ENCODE measurements around the gene IL13RA2.

DNA sequence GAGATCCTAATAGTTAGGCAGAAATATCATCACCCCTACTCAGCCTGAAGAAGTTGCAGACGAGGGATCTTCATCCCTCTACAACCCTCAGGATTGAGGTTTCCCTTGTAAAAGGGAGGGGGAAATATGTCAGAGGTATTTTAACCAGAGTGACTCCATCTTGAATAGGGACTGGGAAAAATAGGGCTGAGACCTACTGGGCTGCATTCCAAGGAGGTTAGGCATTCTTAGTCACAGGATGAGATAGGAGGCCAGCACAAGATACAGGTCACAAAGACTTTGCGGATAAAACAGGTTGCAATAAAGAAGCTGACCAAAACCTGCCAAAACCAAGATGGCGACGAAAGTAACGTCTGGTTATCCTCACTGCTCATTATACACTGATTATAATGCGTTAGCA, 17.5 kb downstream of the IL13RA2 start:
- TF ChIP-seq POLR2A (IDR thresholded peaks at IDR 0.05): no peak
- TF ChIP-seq, protein P1, sequence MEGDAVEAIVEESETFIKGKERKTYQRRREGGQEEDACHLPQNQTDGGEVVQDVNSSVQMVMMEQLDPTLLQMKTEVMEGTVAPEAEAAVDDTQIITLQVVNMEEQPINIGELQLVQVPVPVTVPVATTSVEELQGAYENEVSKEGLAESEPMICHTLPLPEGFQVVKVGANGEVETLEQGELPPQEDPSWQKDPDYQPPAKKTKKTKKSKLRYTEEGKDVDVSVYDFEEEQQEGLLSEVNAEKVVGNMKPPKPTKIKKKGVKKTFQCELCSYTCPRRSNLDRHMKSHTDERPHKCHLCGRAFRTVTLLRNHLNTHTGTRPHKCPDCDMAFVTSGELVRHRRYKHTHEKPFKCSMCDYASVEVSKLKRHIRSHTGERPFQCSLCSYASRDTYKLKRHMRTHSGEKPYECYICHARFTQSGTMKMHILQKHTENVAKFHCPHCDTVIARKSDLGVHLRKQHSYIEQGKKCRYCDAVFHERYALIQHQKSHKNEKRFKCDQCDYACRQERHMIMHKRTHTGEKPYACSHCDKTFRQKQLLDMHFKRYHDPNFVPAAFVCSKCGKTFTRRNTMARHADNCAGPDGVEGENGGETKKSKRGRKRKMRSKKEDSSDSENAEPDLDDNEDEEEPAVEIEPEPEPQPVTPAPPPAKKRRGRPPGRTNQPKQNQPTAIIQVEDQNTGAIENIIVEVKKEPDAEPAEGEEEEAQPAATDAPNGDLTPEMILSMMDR (IDR thresholded peaks at IDR 0.05): no peak
